Activated CD8-positive, alpha-beta T cell treated with anti-CD3 and anti-CD28 coated beads for 36 hours (primary cell): Measurements from ENCODE around the gene NT5M. TPM values are rescaled to one million over a fixed set of nuclear protein-coding genes. Genes with fewer than 3 reads are reported as not detected.

Source experiments
- ATAC-seq: fragments of 200-7000 bp; cut with Tn5 transposase; one replicate; pipeline ENCODE4 v1.10.0; 2021; ENCODE audit warnings: mild to moderate bottlenecking, moderate library complexity
- CTCF ChIA-PET: fragments of 350-600 bp; sonication (Branson Sonifier 250); formaldehyde crosslinking; loops from one replicate; lab custom pipeline; 2021; ENCODE audit warnings: antibody characterized with exemption; lab: Charles Lee
- POLR2A ChIA-PET: fragments of 350-600 bp; sonication (Branson Sonifier 250); formaldehyde crosslinking; loops from one replicate; lab custom pipeline; 2021; ENCODE audit warnings: antibody characterized with exemption; lab: Charles Lee
- DNase-seq: peaks from one replicate; pipeline ENCODE4 v3.0.0-alpha.2; 2020
- H3K27ac Mint-ChIP-seq: one replicate; pipeline ENCODE4 v1.8.0; 2021; ENCODE audit warnings: mild to moderate bottlenecking, mixed read lengths
- H3K27me3 Mint-ChIP-seq: one replicate; pipeline ENCODE4 v1.8.0; 2021; ENCODE audit warnings: mixed read lengths
- H3K36me3 Mint-ChIP-seq: one replicate; pipeline ENCODE4 v1.8.0; 2021; ENCODE audit warnings: low read depth, mixed read lengths
- H3K4me1 Mint-ChIP-seq: one replicate; pipeline ENCODE4 v1.8.0; 2021; ENCODE audit warnings: low read depth, mixed read lengths
- H3K4me3 Mint-ChIP-seq: one replicate; pipeline ENCODE4 v1.8.0; 2021; ENCODE audit warnings: mild to moderate bottlenecking, moderate library complexity, mixed read lengths
- H3K9me3 Mint-ChIP-seq: one replicate; pipeline ENCODE4 v1.8.0; 2021; ENCODE audit warnings: mixed read lengths
- CTCF ChIP-seq: fragments of 200-600 bp; IDR thresholded peaks from one replicate; pipeline ENCODE4 v1.8.0; 2022; ENCODE audit warnings: antibody characterized with exemption, mild to moderate bottlenecking
- intact Hi-C: fragments of 100-400 bp; cut with micrococcal nuclease; formaldehyde crosslinking; loops from one replicate; pipeline ENCODE4 v1.10.0; 2022
- total RNA-seq, 2 experiments: library from RNA; stranded (reverse); gene quantifications; one replicate each; pipeline ENCODE4 v1.2.3, GENCODE V29; 2021

Gene NT5M
- total RNA-seq, 2 experiments from 2014 or later = 8.3 to 9.4 TPM

GRCh38 chr17:17388657-17389496, 85.7 kb downstream of the NT5M start:
- no peak overlapping the region for H3K27ac Mint-ChIP-seq
- H3K27me3 Mint-ChIP-seq = peaks cover 5% of the 10 kb centered on the region
- H3K4me3 Mint-ChIP-seq = no peak overlapping the region
- intact Hi-C loops = no loop called here
- no peaks in the 10 kb centered on the region for H3K9me3 Mint-ChIP-seq
- no peaks in the 10 kb centered on the region for H3K36me3 Mint-ChIP-seq
- DNase-seq (no peak), ATAC-seq (no peak)
- ChIA-PET CTCF (no interaction called here), POLR2A (no interaction called here)
- peaks cover 25% of the 10 kb centered on the region for H3K4me1 Mint-ChIP-seq
- no peak for TF ChIP-seq CTCF

DNA sequence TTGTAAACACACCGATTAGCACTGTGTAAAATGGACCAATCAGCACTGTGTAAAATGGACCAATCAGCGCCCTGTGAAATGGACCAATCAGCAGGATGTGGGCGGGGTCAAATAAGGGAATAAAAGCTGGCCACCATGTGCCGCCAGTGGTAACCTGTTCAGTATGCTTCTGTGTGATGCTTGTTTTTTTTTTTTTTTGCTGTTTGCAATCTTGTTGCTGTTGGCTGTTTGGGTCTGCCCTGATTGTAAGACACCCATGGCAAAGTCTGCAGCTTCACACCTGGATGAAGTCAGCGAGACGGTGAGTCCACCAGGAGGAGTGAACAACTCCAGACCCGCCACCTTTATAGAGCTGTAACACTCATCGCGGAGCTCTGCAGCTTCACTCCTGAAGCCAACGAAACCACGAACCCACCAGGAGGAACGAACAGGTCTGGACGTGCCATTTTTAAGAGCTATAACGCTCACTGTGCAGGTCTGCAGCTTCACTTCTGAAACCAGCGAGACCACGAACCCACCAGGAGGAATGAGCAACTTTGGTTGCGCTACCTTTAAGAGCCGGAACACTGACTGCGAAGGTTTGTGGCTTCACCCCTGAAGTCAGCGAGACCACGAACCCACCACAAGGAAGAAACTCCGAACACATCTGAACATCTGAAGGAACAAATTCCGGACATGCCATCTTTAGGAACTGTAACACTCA, 88.6 kb downstream of the NT5M start:
- Mint-ChIP-seq H3K36me3 (no peaks in the 10 kb centered on the region), H3K27ac (peak overlapping the region; percentile 69), H3K9me3 (no peaks in the 10 kb centered on the region), H3K27me3 (peaks cover 5% of the 10 kb centered on the region), H3K4me3 (peak overlapping the region; percentile 69), H3K4me1 (peaks cover 28% of the 10 kb centered on the region)
- no peak for TF ChIP-seq CTCF
- ChIA-PET CTCF (interaction anchor here (1.1 to 2.5 kb wide), 6 partner anchors 36 to 251 kb away, joined by 4 to 10 read pairs (median 6); partner anchors contain the start of gene RASD1), POLR2A (interaction anchor here (0.7 to 1.9 kb wide), 6 partner anchors 8 to 281 kb away, joined by 3 to 8 read pairs (median 3); no protein-coding TSS in a partner anchor)
- peak; percentile 79 for ATAC-seq
- intact Hi-C loops = no loop called here
- peak; percentile 86 for DNase-seq

- intact Hi-C loops = no loop called here
- ChIA-PET CTCF (interaction anchor here (1.0 to 1.1 kb wide), 2 partner anchors 38 to 103 kb away, joined by 3 to 4 read pairs; no protein-coding TSS in a partner anchor), POLR2A (no interaction called here)
- peaks cover 30% of the 10 kb centered on the region for H3K4me1 Mint-ChIP-seq
- no peaks in the 10 kb centered on the region for H3K9me3 Mint-ChIP-seq
- H3K27ac Mint-ChIP-seq = no peak overlapping the region
- peaks cover 5% of the 10 kb centered on the region for H3K27me3 Mint-ChIP-seq
- no peak for DNase-seq
- no peaks in the 10 kb centered on the region for H3K36me3 Mint-ChIP-seq
- H3K4me3 Mint-ChIP-seq = no peak overlapping the region
- no peak for ATAC-seq
- no peak for TF ChIP-seq CTCF
Observed at GRCh38 chr17:17393976-17394375, 90.8 kb downstream of the NT5M start.

DNA sequence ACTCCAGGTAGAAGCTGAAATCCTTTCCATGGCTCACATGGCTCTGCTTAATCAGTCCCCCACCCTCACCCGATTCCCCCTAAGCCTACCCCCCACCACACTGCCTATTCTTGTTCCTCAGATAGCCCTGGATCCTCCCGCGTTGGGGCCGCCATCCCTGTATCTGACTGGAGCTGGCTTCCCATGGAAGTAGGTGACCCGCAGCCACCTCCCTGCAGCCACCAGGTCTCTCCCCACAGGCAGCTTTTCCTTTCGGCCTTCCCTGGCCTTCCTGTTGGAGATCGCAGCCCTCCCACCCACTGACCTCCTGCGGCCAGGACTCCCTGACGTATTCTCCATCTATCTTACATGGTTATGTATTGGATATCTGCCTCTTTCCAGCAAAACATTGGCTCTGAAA, 91.3 kb downstream of the NT5M start:
- ATAC-seq = no peak
- no peak overlapping the region for H3K27ac Mint-ChIP-seq
- peaks cover 5% of the 10 kb centered on the region for H3K27me3 Mint-ChIP-seq
- intact Hi-C loops = no loop called here
- ChIA-PET POLR2A (interaction anchor here (1.1 kb wide), 1 partner anchor 11 kb away, joined by 3 read pairs; no protein-coding TSS in a partner anchor), CTCF (interaction anchor here (1.0 kb wide), 1 partner anchor 38 kb away, joined by 3 read pairs; no protein-coding TSS in a partner anchor)
- H3K4me1 Mint-ChIP-seq = peaks cover 32% of the 10 kb centered on the region
- no peak for TF ChIP-seq CTCF
- no peaks in the 10 kb centered on the region for H3K9me3 Mint-ChIP-seq
- H3K36me3 Mint-ChIP-seq = no peaks in the 10 kb centered on the region
- no peak for DNase-seq
- no peak overlapping the region for H3K4me3 Mint-ChIP-seq
